HPDE6-E6E7 (cell line): ENCODE data around the gene ETS1.

Experiments used
- DNase-seq: peaks from one replicate; pipeline ENCODE4 v3.0.0; 2011; ENCODE audit warnings: missing footprints; ENCODE audit errors: extremely low spot score

Gene ETS1

DNA sequence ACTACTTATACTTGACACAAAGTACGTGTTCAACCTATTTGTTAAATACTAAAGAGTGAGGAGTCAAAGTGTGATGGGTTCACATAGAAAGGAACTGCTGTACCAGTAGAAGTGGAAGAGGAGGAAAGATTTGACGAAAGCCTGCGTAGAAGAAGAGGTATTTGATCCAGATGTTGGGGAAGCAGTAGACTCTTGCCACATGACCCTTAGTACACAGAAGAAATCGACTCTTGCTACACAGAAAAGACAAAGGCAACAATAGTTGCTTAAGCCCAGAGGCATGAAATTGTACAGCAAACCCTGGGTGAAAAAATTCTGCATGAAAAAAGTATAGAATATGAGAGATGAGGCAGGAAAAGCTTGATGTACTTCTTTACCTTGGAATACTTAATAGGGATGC lies 152.9 kb downstream of the ETS1 start:
- DNase-seq, result no peak

DNA sequence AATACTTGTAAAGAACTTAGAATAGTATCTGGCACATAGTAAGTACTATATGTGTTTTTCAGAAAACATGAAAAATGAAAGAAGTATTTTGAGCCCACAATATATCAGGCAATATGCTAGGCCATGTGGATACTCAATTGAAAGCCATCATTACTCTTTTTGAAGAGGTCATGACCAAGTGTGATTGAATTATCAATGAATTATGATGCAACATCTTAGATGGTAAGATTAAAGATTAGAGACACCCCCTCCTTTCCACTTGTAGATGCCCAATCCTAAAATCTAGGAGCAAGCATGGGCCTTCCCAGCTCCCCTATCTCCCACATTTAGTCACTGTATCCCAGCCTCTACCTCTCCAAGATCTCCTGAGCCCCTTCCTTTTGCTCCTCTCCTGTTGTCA lies 154.4 kb downstream of the ETS1 start:
- no peak for DNase-seq

DNA sequence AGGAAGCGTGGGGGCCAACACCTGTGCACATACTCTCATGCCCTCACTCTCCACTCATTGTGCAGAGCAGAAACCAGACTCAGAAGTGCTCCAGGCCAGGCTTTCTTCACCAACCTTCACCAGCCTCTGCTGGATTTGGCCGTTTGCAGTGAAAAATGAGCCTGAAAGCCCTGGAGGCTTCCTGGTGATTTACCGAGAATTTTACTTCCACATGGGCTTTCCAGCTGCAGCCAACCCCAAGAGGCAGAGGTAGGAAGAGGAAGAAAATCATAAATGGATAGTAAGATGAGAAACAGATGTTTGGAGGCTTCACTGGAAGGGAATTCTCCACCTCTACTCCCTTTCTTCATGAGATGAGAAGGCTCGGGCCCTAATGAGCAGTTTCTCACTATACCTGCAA lies 155.4 kb downstream of the ETS1 start:
- DNase-seq, result no peak

DNA sequence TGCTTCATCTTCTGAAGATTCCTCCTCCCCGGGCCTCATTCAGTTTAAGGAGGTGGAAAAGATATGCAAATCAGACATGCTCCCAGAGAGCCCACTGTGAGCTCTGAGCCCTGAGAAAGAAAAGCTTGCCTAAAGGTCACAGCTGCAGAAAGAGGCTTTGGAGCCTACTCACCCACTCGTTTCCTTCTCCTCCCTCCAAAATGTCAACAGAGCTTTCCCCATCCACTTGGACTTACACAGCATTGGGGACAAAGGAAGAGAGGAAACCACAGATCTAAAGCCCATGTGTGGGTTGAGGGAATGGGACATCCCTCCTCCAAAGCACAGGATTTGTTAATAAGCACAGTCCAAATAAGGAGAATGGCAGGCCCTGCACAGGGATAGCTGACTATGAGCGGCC lies 158.4 kb downstream of the ETS1 start:
- no peak for DNase-seq

DNA sequence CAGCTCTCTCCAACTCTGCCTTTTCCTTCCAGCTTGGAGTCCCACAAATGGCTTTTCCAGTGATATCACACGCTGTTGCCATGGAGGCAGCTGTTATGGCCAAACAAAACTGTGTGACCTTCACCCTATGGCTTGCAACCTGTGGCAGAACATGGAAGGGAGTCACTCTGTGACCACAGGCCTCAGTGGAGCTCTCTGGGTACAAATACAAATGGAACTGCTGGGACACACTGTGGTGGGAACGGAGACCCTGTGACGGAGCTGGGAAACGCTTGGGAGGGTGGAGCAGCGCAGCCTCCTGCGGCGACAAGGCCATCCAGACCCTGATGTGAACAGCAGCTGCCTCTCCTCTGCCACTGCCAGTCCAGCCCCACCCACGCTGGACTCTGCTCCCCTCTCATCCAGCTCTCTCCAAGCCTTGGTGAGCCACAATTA lies 162.5 kb downstream of the ETS1 start:
- DNase-seq, result no peak

DNA sequence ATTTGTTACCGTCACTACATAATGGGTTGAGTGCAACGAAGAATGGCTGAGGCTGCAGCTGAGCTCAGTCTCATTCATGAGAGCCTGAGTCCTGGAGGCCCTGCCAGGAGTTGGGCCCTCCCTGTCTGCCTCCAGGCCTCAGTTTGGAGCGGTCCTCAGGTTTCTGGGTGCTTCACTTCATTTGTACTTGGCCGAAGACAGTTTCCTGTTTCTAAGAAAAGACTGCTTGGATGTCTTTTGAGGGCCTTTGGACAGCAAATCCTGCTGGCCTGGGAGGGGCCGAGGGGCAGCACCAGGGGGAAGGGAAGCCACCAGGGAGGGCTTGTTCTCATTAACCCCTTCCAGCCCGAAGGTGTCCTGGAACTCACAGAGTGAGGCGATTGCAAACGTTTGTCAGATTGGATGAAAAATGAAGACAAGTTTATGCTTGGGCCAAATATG lies 163.1 kb downstream of the ETS1 start:
- no peak for DNase-seq

DNA sequence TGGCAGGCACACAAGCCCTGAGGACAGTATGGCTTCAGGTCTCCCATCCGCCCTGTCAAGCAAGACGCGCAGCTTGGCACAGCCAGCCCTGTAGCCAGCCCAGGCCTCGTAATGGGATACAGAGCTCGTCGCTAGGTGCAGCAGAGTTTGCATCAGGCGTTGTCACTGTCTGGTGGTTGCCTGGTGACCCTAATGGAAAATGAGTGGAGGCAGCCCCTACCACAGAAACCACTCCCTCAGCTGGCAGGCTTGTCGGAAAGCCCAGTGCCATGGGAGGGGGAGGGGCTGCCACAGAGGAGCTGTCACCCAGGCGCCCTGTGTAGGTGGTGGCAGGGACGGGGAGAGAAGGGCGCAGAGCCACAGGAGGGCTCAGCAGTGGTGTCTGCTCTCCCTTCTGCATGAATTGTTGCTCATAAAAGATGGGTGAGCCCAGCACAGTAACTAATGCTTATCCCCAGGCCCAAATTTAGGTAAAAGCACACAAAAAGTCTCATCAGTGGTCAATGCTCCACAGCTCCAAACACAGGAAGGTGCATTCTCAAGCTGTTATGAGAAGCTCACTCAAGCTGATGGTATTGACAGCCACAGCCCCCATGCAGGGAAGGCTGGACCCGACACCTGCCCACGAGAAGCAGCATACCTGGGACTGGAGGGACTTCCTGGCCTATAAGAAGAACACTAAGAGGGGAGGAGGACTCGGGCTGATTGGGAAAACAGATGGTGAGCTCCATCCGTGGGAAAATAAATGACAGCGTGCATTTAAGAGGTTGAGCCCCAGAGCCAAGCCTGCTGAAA lies 164.6 kb downstream of the ETS1 start:
- DNase-seq, result no peak

DNA sequence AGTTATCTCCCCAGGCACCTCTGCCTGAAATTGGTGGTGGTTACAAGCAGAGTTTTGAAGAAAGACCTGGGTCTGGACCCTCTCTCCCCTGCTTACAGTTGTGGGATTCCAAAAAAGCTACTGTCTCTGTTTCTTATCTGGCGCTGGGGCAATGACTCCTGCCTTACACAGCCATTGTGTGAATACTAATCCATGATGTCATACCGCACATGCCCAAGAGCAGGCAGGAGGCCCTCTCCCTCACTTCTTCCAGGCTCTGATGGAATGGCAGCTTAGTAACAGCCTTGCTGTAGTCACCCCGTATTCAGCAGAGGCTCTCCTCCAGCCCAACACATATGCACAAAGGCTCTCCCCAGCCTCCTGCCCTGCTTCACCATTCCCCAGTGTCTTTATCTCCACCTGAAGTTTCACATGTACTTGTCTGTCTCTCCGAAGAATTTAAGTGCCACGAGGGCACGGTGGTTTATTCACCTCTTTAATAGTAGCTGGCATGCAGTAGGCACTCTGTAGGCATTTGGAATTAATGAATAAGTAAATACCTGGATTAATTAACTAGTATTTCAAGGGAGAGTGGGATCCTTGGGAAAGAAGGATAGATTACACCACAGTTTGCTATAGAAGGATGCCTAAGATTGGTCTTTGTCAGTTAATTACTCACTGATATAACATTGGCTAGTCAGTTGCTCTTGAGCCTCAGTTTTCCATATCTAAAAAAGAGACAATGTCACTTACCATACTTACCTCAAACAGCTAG lies 165.6 kb downstream of the ETS1 start:
- DNase-seq, result no peak

DNA sequence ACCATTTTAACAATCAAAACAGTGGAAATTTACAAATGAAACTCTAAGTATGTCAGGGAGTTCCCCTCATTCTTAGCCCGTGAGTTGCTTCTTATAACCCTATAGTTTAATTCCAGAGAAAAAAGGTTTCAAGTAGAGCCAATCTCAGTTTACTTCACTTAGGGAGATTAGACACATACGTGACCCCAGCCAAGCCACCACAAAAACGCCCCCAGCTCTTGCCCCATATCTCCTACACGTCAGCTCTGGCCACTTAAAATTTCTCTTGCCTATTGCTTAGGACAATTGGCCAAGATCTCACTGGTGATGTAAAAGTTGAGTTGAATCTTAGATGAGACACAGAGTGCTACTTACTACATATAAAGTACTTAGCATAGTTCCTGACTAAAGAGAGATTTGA lies 166.4 kb downstream of the ETS1 start:
- DNase-seq, result no peak

DNA sequence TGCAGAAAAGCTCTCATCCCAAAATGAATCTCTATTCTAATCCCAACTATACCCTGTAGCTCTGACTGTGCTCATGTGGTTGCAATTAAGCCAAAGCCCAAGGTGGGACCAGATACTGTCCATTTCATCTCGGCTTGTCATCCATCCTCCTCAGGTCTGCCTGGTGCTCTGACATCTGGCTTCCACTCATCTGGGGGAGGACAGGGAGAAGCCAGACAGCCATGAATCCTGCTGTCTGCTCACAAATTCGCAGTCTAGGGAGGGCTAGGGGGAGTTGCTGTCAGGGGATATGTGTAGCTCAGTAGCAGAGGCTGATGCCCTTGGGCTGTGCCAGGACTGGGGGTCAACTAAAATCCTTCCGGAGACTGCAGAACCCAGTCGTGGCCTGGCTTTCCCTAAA lies 167.1 kb downstream of the ETS1 start:
- DNase-seq, result no peak

DNA sequence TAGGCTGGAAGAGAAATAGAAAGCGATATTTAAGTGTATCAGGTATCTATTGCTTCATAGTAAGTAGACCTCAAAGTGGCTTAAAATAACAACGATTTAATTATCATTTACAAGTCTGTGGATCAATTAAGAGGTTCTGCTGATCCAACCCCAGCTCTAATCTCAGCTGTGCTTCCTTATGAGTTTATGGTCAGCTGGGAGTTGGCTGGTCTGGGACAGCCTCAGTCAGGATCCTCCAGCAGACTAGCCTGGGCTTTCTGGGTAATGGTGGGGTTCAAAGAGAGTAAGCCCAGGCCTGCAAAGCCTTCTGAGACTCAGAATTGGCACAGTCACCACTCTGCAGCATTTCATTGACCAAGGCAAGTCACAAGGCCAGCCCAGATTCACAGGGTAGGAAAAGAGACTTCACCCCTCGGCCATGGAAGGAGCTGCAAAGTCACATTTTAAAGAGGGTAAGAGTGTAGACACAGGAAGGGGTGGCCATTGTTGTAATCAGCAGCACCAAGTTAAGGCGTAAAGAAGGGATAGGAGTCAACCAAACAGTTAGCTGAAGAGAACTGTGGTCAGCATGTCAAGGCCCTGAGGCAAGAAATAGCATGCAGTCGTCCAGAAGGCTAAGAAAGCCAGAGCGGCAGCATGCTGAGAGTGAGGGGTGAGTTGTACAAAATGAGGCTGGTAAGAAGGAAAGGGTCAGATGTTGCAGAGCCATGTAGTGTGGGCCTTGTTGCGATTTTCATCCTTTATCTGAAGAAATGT lies 168.2 kb downstream of the ETS1 start:
- no peak for DNase-seq

DNA sequence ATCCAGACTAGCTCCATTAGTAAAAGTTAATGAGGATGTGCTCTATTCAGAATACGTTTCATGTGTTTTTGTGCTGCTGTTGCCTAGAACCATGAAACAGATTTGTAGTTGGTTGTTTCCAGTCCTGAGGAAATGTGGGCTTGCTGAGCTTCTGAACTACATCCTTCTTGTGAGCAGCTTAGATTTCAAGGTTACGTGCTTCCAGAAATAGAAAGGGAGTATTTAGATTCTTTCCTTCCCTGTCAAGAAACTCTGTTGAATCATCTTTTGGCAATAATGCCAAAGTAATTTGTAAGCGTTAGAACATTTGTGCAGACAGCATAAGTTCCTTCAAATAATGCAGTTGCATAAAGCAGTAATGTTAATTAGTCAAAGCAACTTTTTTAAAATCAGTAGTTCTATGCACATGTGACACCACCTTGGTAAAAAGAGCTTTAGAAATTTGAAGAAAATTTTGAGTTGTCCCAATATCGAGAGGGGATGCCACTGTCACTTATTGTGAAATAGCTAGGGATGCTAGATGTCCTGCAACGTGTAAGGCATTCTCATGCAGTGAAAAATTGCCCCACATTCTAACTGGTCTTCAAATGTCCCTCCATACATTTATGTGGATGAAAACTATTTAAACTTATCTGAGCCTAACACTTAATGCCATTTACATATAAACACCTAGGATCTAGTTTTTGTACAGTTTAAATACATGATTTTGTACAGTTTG lies 169.6 kb downstream of the ETS1 start:
- no peak for DNase-seq

DNA sequence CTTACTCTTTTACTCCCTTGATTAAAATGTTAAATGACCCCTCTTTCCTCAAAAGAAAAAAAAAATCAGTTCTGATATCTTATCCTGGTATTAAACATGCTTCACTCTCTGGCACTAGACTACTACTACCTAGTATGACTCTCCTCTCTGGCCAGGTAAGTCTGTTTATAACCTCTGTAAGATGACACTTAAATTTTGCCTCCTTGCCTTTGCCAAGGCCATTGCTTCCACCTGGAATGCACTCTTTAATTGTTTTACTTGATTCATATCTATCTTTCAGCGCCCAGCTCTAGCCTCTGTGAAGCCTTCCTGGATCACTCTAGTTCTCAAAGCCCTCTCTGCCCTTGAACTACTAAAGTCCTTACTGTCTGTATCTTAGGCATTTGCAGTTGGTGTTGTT lies 170.4 kb downstream of the ETS1 start:
- DNase-seq, result no peak

DNA sequence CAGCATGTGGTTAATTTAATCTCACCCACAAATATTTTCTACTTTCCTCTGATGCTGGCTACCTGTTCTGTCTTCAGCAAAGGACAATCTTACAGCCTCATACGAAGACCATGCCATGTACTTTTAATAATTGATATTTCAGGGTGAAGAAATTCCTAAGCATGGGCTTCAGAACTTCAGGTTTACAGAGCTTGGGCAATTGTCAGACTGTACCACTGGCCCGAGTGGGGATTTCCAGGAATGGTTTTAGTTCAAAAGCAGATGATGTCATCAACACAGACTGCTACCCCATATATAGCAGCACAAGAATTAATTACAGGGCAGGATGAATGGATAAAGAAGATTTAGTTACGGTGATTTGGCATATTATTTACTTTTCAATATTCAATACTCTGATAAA lies 171.8 kb downstream of the ETS1 start:
- DNase-seq, result no peak

DNA sequence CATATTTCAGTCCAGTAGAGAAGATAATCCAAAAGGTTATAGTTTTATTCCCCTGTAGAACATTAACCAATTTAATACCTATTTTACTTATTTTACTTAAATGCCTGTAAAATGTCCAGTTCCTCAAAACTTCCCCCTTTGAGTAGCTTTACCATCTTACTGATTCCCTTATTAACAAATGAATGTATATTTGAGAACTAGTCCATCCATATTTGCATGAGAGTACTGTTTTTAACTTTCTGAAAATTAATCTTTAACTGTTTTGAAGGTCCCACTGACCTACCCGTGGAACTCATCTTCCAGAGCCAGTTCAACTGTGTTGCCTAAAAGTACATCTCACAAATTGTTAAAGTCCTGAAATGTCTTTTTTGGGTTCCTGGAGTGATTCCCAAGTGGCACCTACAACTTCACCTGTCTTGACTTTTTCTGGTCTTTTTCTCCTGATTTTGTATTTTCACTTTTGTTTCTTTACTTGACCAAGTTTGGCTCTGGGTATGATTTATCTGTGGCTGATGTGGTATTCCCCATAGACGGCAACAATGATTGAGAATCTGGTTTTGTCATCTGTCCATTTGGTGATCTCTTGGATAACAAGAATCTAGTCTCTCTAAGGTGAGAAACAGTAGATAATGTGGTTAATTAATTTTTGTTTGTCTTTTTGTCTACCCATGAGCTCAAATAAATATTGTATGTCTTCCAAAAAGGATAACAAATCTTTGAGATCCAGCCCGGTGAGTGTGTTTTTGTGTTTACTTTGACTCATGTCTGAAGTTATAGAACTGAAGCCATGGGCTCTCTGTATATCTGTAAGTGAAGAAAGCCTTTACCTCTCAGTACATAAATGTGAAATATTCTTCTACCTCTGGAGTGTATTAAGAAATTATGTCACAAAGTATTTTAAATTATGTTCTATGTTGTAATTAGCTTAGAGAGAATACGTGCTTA lies 174.2 kb downstream of the ETS1 start:
- no peak for DNase-seq

DNA sequence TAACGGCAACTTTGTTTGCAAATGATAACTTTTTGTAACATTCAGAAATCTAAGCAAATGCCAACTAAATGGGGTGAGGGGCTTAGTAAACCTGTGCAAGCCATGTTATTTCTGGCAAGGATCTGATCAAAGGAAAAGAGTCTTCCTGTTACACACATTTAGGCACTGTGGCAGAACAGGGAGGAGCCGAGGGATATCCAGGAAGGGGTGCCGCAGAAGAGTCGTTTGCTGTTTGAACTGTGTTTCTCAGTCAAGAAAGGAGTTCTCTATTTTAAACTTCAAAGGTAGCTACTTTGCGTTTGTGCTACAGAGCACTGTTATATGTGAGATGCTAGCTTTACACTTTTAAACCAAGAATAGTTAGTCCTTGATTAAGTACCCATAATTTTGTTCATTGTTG lies 175.5 kb downstream of the ETS1 start:
- DNase-seq, result no peak

DNA sequence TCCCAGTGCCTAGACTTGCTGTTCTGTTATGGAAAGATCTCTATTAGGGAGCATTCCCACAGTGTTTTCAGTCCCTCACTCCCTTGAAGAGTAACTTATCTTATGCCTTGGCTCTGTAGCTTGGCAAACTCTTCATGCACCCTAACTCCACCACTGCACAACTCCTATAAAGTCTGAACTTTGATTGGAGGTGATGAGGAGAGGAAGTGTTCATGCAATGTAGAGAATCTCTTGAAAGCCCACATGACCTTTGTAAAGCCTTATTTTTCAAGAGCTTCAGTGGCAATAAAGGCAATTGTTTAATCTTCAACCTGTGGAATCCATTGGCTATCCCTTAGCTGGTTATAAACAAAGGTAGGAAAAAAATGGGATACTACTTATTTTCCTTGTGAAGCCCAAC lies 176.2 kb downstream of the ETS1 start:
- no peak for DNase-seq

DNA sequence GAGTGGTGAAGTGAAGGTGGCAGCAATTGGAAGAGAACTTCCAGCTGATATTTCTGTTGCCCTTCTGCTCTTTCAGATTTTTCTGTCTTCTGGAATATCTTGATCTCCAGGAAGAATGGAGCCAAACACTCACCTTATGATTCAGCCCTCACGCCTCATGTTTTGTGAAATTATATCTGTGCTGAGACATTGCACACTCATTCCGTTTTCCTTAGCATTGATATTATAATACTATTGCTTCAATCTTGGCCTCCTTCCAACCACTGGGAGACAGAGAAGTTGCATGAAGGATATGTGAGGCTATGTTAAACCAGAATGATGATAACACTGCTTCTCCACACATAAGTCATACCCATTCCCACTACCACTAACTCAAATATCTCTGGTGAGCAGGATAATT lies 177.9 kb downstream of the ETS1 start:
- DNase-seq, result peak; percentile 45
